ENCODE measurements around the gene HHAT.
A peak's percentile ranks its signal among the peaks of the same experiment; 100 is the strongest.

HHAT gene

DNA sequence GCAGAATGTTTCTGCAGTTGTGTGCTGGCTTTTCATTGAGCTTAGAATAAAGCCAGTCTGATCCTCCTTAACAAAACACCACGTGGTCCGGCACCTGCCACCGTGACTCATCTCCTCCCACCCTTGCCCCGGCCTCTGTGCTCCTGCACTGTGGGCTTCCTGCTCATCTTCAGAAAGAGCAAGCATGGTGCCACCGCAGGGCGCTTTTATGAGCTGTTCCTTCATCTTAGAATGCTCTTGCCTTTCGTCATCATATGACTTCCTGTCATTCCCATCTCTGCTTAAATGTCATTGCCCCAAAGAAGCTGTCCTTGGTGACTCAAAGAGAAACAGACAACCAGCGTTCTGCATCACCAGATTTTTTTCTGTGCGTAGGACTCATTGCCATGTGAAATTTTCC is 117.8 kb downstream of the HHAT start:
- DNase-seq, result peak; percentile 71

DNA sequence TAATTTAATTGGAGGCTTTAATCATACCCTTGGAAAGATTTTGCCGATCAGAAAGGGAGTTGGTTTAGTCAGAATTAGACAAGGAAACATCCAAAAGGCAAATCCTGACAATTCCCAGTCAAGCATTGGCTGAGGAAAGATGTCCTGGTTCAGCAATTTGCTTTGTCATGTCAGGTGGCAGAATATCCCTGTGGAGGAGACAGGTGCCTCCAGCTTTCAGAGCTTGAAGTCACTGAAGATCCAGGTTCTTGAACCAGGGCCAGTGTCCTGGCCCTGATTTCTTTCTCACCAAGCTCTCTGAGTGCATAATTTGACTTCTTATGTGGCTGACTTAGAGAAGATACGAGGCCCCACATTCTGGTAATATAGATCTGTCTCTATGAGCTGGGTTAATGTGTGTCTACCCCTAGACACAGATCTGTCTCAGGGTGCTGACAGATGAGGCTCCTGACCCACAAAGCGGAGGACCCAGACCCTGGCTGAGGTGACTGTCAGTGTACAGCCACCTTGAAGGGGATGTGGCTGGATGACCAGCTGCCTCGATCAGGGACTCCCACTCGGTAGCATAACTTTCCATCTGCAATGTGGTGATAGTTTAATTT is 118.9 kb downstream of the HHAT start:
- DNase-seq, result no peak

DNA sequence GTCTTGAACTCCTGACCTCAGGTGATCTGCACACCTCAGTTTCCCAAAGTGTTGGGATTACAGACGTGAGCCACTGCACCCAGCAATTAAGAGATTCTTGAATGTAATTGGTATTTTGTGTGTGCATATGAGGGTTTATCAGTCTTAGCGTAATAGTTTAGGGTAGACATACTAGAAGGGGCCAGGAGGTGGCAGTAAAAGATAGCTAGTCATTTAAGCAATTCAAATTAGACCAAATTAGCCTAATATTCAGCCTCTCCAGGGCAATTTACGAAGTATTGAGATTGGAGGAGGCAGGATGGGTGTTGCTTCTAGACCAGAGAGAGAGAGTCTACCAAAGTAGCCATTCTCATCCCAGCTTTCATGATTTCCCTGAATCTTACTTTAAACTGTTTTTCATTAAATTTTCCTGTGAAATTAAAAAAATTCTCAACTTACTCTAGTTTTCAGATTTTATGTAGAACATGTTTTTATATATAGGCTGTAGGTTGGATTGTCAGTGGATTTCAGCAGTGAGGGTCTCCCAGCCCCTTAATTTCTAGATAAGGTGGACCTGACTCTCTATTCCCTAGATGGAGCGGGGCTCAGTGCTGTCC is 119.7 kb downstream of the HHAT start:
- no peak for DNase-seq

DNA sequence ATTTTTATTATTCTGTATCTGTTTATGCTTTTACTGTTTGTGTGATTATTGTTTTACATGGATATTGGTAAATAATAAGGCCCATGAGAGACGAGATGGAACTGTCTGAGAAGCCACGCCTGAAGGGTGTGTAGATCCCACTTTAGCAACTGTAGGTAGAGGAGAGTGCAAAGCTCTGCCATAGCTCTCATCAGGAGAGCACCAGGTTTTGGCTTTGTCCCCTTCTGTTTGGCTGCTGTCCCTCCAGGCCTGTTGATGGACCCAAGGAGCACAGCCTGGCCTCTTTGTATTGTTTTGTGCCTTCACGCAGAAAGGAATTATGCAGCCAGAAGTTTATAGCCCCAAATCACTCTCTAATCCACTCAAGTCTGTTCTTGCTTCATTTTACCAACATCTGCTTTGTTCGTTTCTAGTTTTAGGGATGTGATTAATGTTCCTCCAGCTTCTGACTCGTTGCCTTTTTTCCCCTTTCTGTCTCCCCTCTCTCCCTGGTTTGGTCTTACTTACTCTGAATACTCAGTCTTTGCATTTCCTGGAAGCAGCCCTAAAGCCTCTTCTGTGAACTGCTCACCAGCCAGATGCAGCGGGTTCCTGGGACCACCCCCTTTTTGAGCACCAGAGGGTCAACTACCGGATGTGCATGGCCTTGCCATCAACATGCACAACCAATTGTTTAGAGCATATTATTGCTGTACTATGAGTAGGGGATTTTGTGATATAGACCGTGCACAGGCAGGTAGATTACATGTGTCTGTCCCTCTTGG is 127.3 kb downstream of the HHAT start:
- no peak for DNase-seq

DNA sequence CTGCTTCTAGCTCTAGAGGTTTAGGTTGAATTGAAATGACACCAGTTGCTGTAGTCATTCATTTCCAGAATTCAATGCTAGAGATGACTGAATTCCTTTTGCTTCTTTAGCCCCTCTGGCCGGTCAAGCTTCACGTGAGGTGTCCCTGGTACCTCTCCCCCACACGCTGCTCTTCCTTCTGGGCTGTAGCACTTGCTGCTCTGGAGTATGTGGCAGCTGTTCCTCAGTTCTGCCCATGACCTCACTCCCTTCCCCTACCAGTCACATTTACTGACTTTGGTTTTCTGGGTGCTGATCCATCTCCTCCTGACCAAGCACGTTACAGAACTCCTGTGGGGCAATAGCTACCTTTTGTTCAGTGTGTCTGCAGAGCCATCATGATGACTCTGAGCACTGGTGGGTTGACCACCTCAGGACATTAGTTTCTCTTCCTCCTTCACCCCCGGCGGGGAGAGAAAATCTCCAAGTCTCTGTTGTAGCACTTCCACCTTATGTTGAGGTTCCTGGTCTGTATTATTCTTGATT is 128.1 kb downstream of the HHAT start:
- DNase-seq, result no peak

DNA sequence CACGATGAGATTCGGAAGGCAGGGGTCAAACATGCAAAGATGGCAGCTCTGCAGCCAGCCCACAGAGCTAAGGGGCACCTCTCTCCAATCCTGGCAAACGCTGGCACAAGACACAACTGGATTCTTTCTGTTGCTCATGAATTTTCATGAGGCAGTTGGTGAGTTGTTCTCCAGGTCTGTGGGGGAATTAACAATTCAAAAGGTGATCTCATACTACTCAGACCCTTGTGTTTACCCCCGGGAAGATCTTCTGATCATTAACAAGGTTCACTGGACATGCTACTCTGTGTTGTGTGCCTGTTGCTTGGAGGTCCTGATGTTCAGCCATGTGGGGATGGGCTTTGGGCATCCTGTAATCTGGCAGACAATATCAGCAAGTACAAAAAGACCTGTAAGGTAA is 128.9 kb downstream of the HHAT start:
- no peak for DNase-seq

DNA sequence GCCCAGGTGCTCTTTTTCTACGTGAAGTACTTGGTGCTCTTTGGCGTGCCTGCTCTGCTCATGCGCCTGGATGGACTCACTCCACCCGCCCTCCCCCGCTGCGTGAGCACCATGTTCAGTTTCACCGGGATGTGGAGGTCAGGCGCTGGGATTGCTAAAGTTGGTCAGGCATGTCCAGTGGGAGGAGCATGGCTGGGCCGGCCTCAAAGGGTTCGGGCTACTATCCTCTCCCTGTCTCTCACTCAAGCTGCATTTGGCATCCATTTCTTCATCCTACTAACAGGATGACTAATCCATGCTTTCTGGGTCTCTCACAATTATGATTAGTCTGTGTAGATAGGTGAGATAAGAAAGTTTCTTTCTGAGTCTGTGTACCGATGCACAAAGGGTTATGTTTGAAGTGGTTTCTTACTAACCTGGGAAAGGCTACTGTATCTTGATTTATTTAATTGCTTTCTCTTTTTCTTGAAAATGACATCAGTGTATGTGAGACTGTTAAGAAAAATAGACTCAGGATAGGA is 135.9 kb downstream of the HHAT start:
- DNase-seq, result no peak

DNA sequence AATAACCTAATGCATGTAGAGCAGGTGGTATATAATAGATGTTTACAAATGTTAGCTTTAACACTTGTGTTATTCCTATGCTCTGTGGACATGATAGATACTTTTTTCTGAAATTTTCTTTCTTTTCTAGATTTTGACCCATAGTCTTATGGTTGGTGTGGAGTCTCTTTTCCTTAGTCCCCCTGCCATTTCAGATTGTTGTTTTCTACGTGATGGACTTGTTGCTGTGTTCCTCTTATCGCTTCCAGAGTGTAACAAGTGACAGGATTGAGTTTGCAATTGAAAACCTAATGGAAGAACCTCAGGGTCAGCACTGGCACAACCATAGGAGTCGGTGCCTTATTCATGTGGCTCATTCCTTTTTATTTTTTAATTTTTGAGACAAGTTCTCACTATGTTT is 136.4 kb downstream of the HHAT start:
- no peak for DNase-seq

DNA sequence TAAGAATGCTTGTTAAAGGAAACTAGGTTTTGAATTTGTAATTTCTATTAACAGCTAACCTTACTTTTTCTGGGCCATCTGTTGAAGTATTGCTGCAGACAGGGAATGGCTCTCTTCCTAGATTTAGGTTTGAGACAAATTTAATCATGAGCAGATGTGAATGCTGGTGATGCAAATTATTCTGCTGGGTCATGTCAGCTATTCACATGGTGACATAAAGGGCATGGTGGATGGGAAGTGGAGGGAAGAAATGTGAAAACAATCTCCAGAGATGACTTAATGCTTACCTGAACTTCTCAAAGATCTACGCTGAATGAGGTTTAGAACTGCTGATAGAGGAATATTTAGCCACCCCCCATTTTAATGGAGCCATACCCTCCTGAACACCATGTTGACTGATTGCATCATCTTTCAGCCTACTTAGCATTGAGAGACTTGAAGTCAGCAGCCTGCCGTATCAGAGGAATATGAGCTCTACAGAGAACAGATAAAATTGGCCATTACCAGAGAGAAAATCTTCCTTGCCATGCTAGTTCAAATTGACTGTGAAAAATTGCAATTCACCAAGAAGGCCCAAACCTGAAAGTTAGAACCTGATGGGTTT is 138.8 kb downstream of the HHAT start:
- DNase-seq, result no peak

DNA sequence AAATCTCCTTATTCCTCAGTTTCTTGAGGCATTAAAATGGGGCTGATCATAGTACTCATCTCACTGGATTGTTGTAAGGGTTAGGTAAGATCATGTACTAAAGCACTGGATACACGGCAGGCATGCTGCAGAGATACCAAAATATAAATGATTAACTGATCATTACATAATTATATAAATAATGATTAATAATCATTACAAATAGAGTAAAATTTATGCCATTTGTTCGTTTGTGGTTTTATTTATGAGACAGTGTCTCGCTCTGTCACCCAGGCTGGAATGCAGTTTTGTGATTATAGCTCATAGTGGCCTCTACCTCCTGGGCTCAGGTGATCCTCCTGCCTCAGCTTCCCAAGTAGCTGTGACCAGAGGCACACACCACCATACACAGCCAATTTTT is 140.7 kb downstream of the HHAT start:
- DNase-seq, result no peak

DNA sequence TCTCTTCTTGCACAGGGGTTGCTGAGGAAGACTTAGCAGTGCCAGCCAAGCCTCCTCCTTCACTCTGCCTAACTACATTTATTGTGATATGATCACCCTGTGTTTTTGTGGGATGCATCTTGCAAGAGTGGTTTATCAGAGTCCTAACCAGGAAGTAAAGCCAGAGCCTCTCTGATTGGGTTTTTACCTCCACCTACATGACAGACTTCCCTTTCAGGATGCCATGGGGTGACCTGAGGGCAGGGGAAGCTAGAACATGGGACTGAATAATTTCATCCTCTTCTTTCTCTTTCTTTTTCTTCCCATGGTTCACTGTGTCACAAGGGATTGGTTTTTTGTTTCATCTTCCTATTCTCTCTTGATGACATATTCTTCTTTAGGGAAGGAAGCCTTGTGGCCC is 146.6 kb downstream of the HHAT start:
- no peak for DNase-seq

DNA sequence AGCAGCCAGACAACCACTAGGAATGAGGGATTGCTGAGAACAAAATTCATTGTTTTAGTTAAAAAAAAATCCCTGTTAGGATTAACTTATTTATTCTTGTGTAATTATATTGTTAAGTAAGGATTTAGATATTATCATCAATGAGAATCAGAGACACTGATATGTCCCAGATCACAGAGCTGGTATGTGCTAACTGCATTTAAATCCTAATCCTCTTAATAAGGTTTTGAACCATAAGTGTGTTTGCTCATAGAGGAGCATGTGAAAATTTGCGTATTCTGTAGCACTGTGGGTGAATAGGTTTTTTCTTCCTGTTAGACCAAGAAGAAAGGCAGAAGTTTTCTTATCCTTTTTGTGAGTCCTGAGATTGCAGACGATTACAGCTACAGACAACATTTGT is 147.1 kb downstream of the HHAT start:
- no peak for DNase-seq

DNA sequence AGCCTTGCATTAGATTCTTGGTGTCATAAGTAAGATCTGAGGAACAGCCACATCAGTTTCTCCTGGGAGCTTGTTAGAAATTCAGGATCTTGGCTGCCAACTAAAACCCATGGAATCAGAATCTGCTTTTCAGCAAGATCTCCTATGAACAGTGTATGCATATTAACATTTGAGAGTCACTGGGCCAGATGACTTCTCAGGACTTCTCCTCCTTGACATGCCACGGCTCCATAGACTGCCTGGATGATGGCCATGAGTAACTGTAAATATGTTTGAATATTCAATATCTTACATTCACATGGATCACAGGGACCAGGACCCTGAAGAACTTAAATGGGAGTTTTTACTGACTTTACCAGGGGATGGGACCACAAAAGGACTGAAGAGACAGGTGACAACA is 148.0 kb downstream of the HHAT start:
- no peak for DNase-seq

DNA sequence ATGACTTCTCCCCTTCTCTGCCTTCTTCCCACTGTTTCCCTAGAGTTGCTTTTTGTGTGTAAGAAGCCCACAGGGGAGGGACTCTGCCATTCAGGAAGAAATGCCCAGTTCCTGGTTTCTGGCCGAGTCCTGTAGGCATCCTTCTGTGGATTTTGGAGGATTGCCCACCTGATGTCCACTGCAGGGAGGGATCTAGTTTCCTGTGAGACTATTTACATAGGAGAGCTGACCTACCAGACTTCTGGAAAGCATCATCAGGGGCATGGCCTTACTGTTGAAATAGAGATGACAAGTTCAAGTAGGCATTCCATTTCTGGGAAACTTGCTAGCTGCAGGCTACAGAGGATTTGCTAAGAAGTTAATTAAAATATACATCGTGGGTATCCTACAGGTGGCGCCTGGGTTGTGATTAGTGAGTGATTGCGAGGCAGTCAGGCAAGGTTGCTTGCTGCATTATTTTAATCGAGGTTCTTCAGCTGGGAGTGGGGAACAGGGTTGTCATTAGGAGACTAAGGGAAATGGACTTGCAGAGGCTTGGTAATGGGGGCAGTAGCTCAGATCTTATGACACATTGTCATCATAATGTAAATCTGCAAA is 148.7 kb downstream of the HHAT start:
- DNase-seq, result no peak

DNA sequence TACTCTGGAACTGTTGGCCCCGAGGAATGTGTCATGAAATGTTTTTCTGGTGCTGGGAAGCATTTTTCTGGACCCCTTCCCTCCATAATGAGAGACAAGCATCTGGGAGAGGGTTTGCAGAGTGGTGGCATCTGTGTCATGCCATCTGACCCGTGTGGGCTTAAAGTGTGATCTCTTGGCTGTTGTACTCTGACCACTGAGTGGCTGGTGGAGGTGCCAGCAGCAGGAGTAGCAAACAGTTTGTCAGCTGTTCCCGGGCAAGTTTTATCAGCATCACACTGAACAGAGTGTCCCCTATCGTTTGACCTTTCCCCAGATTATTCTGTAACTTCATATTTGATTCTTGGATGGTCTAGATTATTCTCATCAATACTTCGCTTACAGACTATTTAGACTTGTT is 150.1 kb downstream of the HHAT start:
- no peak for DNase-seq

DNA sequence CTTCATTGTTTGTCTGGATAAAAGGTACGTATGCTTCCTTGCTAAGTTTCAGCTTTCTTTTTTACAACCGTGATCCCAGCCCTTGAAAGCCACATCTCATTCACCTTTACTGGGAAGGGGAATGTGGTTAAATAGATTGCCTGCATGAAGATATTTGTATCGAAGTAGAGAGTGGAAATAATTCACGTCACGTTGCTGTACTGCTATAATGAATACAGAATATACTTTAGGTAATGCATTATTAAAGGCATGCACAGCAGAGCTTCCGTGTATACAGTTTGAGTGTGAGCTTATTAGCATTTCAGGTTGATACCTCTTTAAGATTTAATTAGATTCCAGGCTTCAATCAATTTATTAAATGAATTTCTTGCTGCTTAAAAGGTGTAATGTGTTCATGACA is 153.8 kb downstream of the HHAT start:
- DNase-seq, result no peak

DNA sequence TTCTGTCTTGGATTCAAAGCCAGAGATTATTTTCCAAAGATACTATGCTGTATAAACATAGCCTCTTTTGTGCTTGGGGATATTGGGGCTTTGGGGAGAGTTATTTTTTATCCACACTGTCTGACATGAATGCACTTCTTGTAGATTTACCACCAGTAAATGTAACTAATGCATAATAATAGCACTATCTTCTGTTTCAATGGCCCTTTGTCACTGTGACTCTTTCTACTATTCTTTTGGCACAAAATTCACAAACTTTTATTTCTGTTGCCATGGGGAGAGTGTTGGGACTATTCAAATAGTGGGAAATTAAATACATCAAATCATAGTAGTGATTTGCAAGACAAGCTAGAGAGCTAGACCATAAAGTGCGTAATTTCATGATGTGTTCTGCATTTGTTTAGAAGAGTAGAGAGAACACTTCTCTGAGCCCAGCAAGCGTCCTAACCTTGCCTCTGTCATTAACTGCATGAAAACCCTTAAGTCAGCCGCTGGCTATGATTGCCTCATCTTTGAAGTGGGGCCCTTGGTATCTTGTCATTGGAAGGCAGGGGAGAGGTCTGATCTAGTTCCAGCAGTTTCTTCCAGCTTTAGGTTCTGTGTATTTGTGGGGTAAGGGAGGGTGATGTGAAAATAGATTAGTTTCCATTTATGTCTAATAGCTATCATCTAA is 154.4 kb downstream of the HHAT start:
- DNase-seq, result no peak

DNA sequence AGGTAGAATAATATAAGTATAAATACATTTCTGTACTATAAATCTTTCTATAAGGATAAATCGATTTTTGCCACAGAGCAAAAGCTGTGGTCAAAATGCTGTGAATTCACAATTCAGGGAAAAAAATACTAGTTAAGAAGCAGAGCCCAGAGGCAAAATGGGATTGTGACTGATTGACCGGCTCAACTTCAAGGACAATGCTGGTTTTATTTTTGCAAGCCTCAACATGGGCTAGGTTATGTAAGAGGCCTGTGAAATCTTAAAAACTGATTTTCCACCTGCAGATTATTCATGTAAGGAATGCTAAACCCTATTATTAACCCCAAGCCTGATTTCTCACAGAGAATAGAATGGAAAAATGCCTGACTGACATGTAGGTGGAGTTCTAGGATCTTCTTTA is 155.1 kb downstream of the HHAT start:
- no peak for DNase-seq

DNA sequence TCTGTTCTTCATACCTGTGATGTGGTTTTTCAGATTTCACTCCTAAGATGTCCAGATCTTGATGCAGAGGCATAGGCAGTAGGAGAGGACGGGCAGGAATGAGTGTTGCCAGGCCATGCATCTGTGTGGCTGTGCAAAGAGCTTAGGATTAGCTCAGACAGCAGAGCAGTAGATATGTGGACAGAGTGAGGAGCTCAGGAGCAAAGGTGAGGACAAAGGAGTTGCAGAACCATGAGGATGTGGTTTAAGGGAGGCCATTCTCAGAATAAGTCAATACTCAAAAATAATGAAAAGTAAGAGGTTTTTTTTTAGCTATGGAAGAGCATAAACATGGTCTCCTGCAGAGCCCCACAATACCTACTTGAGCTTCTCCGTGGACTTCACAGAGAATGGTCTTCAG is 158.3 kb downstream of the HHAT start:
- DNase-seq, result no peak

DNA sequence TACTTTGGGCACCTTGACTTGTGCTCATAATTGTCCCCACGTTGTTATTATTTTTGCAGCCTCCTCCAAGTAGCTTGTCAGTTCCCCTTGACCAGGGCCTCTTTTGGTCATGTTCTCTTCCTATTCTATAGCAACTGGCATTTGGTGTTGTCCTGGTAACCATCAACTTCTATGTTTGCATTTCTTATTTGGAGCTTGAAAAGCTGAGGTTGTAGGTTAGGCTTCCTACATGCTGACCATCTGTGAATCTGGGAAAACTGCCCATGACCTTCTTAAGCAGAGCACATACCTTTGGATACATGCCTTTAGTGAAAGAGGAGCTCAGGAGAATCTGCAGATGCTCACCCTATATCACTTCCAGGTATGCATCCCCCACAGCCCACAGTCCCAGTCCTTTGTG is 160.8 kb downstream of the HHAT start:
- DNase-seq, result no peak

DNA sequence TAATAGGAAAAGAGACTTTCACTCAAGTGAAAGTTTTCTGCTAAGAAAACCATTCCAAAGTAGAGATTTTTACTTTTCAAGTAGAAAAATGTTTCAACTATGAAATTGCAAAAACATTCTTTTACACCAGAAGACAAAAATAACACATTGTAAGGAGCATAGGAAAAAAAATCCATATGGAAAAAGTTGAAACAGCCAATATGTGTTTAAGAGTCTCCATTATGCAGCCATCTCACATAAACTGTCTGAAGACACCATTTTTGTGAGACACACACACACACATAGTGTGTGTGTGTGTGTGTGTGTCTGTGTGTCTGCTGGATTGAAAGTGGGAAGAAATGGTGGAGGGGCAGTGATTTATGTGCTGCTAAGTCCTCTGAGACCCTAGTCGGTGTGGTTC is 162.1 kb downstream of the HHAT start:
- no peak for DNase-seq

DNA sequence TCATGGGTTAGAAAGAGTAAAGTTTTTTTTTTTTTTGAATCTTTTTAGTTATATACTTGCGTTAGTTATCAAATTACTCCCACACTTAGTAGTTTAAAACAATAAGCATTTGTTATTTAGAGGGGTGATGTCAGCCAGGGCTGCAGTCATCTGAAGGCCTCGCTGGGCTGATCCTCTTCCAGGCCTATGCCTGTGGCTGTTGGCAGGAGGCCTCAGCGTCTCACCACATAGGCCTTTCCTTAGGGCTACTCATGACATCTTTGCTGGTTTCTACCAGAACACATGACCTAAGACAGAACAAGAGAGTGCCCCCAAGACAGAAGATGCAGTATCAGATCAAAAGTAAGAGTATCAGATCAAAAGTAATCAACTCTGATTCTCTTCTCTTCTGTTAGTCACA is 167.4 kb downstream of the HHAT start:
- no peak for DNase-seq

DNA sequence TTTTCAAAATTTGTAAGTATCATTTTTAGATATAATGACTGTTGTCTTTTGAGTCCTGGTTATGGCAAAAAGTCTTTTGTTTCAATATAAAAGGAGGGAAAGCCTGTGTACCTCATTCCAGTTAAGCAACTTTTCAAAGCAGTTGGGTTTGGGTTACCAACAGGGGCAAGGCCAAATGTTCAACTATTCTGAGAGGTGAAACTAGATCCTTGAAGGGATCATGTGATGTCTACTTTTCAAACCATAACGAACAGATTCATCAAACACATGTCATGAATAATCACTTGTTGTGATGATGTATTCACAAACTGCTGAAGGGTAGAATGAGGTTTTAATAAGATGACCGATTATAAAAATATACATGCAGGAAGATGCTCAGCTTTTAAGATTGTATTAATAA is 171.3 kb downstream of the HHAT start:
- no peak for DNase-seq
